ENCODE results near the gene BRD7. TPM values are rescaled to one million over a fixed set of nuclear protein-coding genes. Genes with fewer than 3 reads are reported as not detected.

BRD7 gene
- total and polyA plus RNA-seq, 4 donors: 13.3 to 34.3 (median 14.1) TPM

GRCh38 chr16:50360033-50360778, 8.6 kb downstream of the BRD7 start:
- WGBS: 82% methylated on average over 6 of the region's 6 CpGs
- H3K27ac ChIP-seq (ENCODE audit: low read depth in 1 of 2, low read length in 2 of 2): no peak overlapping the region
- H3K27me3 ChIP-seq (ENCODE audit: control insufficient read depth in 4 of 4, insufficient read depth in 4 of 4, low read length in 3 of 4): no peaks in the 10 kb centered on the region
- H3K9me3 ChIP-seq (ENCODE audit: control insufficient read depth in 4 of 4, low read length in 3 of 4): no peaks in the 10 kb centered on the region
- TF ChIP-seq, protein P1, sequence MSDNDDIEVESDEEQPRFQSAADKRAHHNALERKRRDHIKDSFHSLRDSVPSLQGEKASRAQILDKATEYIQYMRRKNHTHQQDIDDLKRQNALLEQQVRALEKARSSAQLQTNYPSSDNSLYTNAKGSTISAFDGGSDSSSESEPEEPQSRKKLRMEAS (IDR thresholded peaks at IDR 0.05): no peak
- TF ChIP-seq TAF1 (conservative IDR thresholded peaks at IDR 0.05): no peak
- TF ChIP-seq HNF4A (conservative IDR thresholded peaks at IDR 0.05): no peak
- TF ChIP-seq FOXA2 (IDR thresholded peaks at IDR 0.05): no peak
- TF ChIP-seq YY1 (IDR thresholded peaks at IDR 0.05): no peak
- TF ChIP-seq RAD21 (IDR thresholded peaks at IDR 0.05): no peak
- TF ChIP-seq CTCF (IDR thresholded peaks at IDR 0.05; ENCODE audit: low read depth, low read length, missing input control): no peak
- TF ChIP-seq JUND (IDR thresholded peaks at IDR 0.05): no peak
- TF ChIP-seq ATF3 (IDR thresholded peaks at IDR 0.05): no peak
- no peak for TF ChIP-seq RXRA (IDR thresholded peaks at IDR 0.05)
- TF ChIP-seq GABPA (IDR thresholded peaks at IDR 0.05 in 1 of 2, conservative IDR thresholded peaks at IDR 0.05 in 1 of 2): no peak
- TF ChIP-seq, protein P2, sequence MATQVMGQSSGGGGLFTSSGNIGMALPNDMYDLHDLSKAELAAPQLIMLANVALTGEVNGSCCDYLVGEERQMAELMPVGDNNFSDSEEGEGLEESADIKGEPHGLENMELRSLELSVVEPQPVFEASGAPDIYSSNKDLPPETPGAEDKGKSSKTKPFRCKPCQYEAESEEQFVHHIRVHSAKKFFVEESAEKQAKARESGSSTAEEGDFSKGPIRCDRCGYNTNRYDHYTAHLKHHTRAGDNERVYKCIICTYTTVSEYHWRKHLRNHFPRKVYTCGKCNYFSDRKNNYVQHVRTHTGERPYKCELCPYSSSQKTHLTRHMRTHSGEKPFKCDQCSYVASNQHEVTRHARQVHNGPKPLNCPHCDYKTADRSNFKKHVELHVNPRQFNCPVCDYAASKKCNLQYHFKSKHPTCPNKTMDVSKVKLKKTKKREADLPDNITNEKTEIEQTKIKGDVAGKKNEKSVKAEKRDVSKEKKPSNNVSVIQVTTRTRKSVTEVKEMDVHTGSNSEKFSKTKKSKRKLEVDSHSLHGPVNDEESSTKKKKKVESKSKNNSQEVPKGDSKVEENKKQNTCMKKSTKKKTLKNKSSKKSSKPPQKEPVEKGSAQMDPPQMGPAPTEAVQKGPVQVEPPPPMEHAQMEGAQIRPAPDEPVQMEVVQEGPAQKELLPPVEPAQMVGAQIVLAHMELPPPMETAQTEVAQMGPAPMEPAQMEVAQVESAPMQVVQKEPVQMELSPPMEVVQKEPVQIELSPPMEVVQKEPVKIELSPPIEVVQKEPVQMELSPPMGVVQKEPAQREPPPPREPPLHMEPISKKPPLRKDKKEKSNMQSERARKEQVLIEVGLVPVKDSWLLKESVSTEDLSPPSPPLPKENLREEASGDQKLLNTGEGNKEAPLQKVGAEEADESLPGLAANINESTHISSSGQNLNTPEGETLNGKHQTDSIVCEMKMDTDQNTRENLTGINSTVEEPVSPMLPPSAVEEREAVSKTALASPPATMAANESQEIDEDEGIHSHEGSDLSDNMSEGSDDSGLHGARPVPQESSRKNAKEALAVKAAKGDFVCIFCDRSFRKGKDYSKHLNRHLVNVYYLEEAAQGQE (IDR thresholded peaks at IDR 0.05): no peak
- no peak for TF ChIP-seq SP1 (IDR thresholded peaks at IDR 0.05)
- TF ChIP-seq FOXA1 (IDR thresholded peaks at IDR 0.05): no peak
- no peak for TF ChIP-seq NR2F2 (IDR thresholded peaks at IDR 0.05)
- TF ChIP-seq EGR1 (IDR thresholded peaks at IDR 0.05; ENCODE audit: low read depth in 2 of 2): no peak
- DNase-seq (ENCODE audit: low spot score): no peak
- no peak overlapping the region for H3K4me3 ChIP-seq (ENCODE audit: low read depth in 1 of 3, low read length in 3 of 3)
- peaks cover 0 to 23% (median 11%) of the 10 kb centered on the region in 4 donors for H3K36me3 ChIP-seq (ENCODE audit: control insufficient read depth in 4 of 4, insufficient read depth in 3 of 4, low read depth in 1 of 4, low read length in 3 of 4)
- no peak overlapping the region for H3K9ac ChIP-seq (ENCODE audit: low read depth in 1 of 2, low read length in 2 of 2)
- H3K4me1 ChIP-seq (ENCODE audit: control insufficient read depth in 4 of 4, insufficient read depth in 4 of 4, low read length in 3 of 4): peaks cover 2 to 5% (median 3%) of the 10 kb centered on the region in 4 donors

- DNase-seq (ENCODE audit: low spot score): no peak
- H3K36me3 ChIP-seq (ENCODE audit: control insufficient read depth in 4 of 4, insufficient read depth in 3 of 4, low read depth in 1 of 4, low read length in 3 of 4): peaks cover 0 to 23% (median 10%) of the 10 kb centered on the region in 4 donors
- H3K27ac ChIP-seq (ENCODE audit: low read depth in 1 of 2, low read length in 2 of 2): no peak overlapping the region
- 63% methylated on average over 1 of the region's 1 CpG for WGBS
- no peaks in the 10 kb centered on the region for H3K9me3 ChIP-seq (ENCODE audit: control insufficient read depth in 4 of 4, low read length in 3 of 4)
- H3K27me3 ChIP-seq (ENCODE audit: control insufficient read depth in 4 of 4, insufficient read depth in 4 of 4, low read length in 3 of 4): no peaks in the 10 kb centered on the region
- peaks cover 2 to 5% (median 3%) of the 10 kb centered on the region in 4 donors for H3K4me1 ChIP-seq (ENCODE audit: control insufficient read depth in 4 of 4, insufficient read depth in 4 of 4, low read length in 3 of 4)
- H3K4me3 ChIP-seq (ENCODE audit: low read depth in 1 of 3, low read length in 3 of 3): no peak overlapping the region
- H3K9ac ChIP-seq (ENCODE audit: low read depth in 1 of 2, low read length in 2 of 2): no peak overlapping the region
- TF ChIP-seq ATF3 (IDR thresholded peaks at IDR 0.05) (no peak), TAF1 (conservative IDR thresholded peaks at IDR 0.05) (no peak), SP1 (IDR thresholded peaks at IDR 0.05) (no peak), FOXA2 (IDR thresholded peaks at IDR 0.05) (no peak), EGR1 (IDR thresholded peaks at IDR 0.05; ENCODE audit: low read depth in 2 of 2) (no peak)
- TF ChIP-seq, protein P3, sequence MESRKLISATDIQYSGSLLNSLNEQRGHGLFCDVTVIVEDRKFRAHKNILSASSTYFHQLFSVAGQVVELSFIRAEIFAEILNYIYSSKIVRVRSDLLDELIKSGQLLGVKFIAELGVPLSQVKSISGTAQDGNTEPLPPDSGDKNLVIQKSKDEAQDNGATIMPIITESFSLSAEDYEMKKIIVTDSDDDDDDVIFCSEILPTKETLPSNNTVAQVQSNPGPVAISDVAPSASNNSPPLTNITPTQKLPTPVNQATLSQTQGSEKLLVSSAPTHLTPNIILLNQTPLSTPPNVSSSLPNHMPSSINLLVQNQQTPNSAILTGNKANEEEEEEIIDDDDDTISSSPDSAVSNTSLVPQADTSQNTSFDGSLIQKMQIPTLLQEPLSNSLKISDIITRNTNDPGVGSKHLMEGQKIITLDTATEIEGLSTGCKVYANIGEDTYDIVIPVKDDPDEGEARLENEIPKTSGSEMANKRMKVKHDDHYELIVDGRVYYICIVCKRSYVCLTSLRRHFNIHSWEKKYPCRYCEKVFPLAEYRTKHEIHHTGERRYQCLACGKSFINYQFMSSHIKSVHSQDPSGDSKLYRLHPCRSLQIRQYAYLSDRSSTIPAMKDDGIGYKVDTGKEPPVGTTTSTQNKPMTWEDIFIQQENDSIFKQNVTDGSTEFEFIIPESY (IDR thresholded peaks at IDR 0.05): no peak
- TF ChIP-seq, protein P2 (IDR thresholded peaks at IDR 0.05): no peak
Observed at GRCh38 chr16:50359626-50360025, 9.2 kb downstream of the BRD7 start.

Data from liver (tissue), 9 donors.